HEK293 (cell line): ENCODE data around the gene ZNF106.
A peak's percentile ranks its signal among the peaks of the same experiment; 100 is the strongest.

ENCODE experiments used
- CTCF ChIA-PET: fragments of 350-600 bp; formaldehyde crosslinking; extraction: SDS; loops from one replicate; lab custom pipeline; 2021; ENCODE audit warnings: antibody characterized with exemption; lab: Yijun Ruan, JAX
- POLR2A ChIA-PET: fragments of 300-600 bp; formaldehyde crosslinking; extraction: SDS; loops from one replicate; lab custom pipeline; 2020; ENCODE audit warnings: antibody characterized with exemption, inconsistent platforms; lab: Yijun Ruan, JAX
- H3K27ac ChIP-seq: fragments of 200-500 bp; sonication (Bioruptor generic); 2 replicates; pipeline ENCODE4 v1.5.1; 2014; ENCODE audit warnings: low read depth, low read length, control low read depth, inconsistent platforms; ENCODE audit errors: extremely low read depth
- H3K36me3 ChIP-seq, 2 experiments: fragments of 200-500 bp in 1 of 2; sonication (Bioruptor generic) in 1 of 2; 1 replicate in 1 of 2; 2 replicates in 1 of 2; pipeline ENCODE4 v1.5.1; 2014 to 2017; ENCODE audit warnings: inconsistent platforms in 2 of 2, low read length in 2 of 2; ENCODE audit not compliant: control insufficient read depth in 2 of 2, insufficient read depth in 1 of 2
- H3K4me1 ChIP-seq: fragments of 200-500 bp; sonication (Bioruptor generic); 2 replicates; pipeline ENCODE4 v1.5.1; 2014; ENCODE audit warnings: mild to moderate bottlenecking, low read length, inconsistent platforms; ENCODE audit not compliant: control insufficient read depth, insufficient read depth
- H3K4me3 ChIP-seq: 2 replicates; pipeline ENCODE4 v1.5.1; 2011; ENCODE audit warnings: low read depth, mild to moderate bottlenecking, control low read depth, low read length, moderate library complexity
- H3K9me3 ChIP-seq: fragments of 200-500 bp; sonication (Bioruptor generic); 2 replicates; pipeline ENCODE4 v1.5.1; 2014; ENCODE audit warnings: low read depth, low read length, inconsistent platforms; ENCODE audit not compliant: control insufficient read depth, insufficient read depth
- HOXA7 ChIP-seq: sonication (generic); formaldehyde crosslinking; IDR thresholded peaks from 2 replicates; pipeline ENCODE4 v1.8.1; 2022; ENCODE audit warnings: missing genetic modification reagents, borderline replicate concordance
- OVOL3 ChIP-seq: fragments of 450-650 bp; formaldehyde crosslinking; IDR thresholded peaks from 2 replicates; pipeline ENCODE4 v1.5.1; 2016; ENCODE audit warnings: missing biosample characterization, missing genetic modification characterization
- REPIN1 ChIP-seq: fragments of 450-650 bp; formaldehyde crosslinking; IDR thresholded peaks from 2 replicates; pipeline ENCODE4 v1.5.1; 2017; ENCODE audit warnings: missing biosample characterization, missing genetic modification characterization, low read depth
- TRIM28 ChIP-seq: IDR thresholded peaks from 2 replicates; pipeline ENCODE4 v1.6.1; 2011; ENCODE audit warnings: low read length, control low read depth, borderline replicate concordance
- YY1 ChIP-seq: fragments of 450-650 bp; formaldehyde crosslinking; IDR thresholded peaks from 2 replicates; pipeline ENCODE4 v1.5.1; 2018; ENCODE audit warnings: missing biosample characterization, missing genetic modification characterization
- ZBTB20 ChIP-seq: fragments of 450-650 bp; formaldehyde crosslinking; IDR thresholded peaks from 2 replicates; pipeline ENCODE4 v1.5.1; 2016; ENCODE audit warnings: missing biosample characterization, missing genetic modification characterization
- ZFP3 ChIP-seq: fragments of 450-650 bp; formaldehyde crosslinking; IDR thresholded peaks from 2 replicates; pipeline ENCODE4 v1.5.1; 2016; ENCODE audit warnings: low read depth, missing biosample characterization, missing genetic modification characterization
- ZNF174 ChIP-seq: fragments of 450-650 bp; formaldehyde crosslinking; IDR thresholded peaks from 2 replicates; pipeline ENCODE4 v1.5.0; 2017; ENCODE audit warnings: missing biosample characterization, mild to moderate bottlenecking, missing genetic modification characterization
- ZNF621 ChIP-seq: fragments of 450-650 bp; formaldehyde crosslinking; IDR thresholded peaks from 2 replicates; pipeline ENCODE4 v1.5.1; 2017; ENCODE audit warnings: missing biosample characterization, missing genetic modification characterization
- ZNF654 ChIP-seq: fragments of 450-650 bp; formaldehyde crosslinking; IDR thresholded peaks from 2 replicates; pipeline ENCODE4 v1.5.1; 2016; ENCODE audit warnings: low read depth, missing biosample characterization, missing genetic modification characterization
- ZNF701 ChIP-seq: fragments of 450-650 bp; formaldehyde crosslinking; IDR thresholded peaks from 2 replicates; pipeline ENCODE4 v1.5.1; 2016; ENCODE audit warnings: missing biosample characterization, missing genetic modification characterization
- ZNF76 ChIP-seq: fragments of 450-650 bp; formaldehyde crosslinking; IDR thresholded peaks from 2 replicates; pipeline ENCODE4; 2016; ENCODE audit warnings: low read depth, missing biosample characterization, missing genetic modification characterization, borderline replicate concordance
- TF ChIP-seq, protein P1 (sequence below): fragments of 450-650 bp; formaldehyde crosslinking; IDR thresholded peaks from 2 replicates; pipeline ENCODE4 v1.5.1; 2017; ENCODE audit warnings: missing biosample characterization, missing genetic modification characterization
- TF ChIP-seq, protein P2 (sequence below): fragments of 450-650 bp; formaldehyde crosslinking; IDR thresholded peaks from 2 replicates; pipeline ENCODE4 v1.5.1; 2016; ENCODE audit warnings: missing biosample characterization, missing genetic modification characterization, low read depth
- TF ChIP-seq, protein P3 (sequence below): IDR thresholded peaks from 2 replicates; pipeline ENCODE4 v1.6.1; 2011; ENCODE audit warnings: mild to moderate bottlenecking, low read depth, low read length, borderline replicate concordance
- TF ChIP-seq, protein P4 (sequence below): fragments of 450-650 bp; formaldehyde crosslinking; IDR thresholded peaks from 2 replicates; pipeline ENCODE4 v1.5.1; 2016; ENCODE audit warnings: missing biosample characterization, missing genetic modification characterization
- TF ChIP-seq, protein P5 (sequence below): fragments of 450-650 bp; formaldehyde crosslinking; IDR thresholded peaks from 2 replicates; pipeline ENCODE4 v1.5.0; 2017; ENCODE audit warnings: missing biosample characterization, missing genetic modification characterization, borderline replicate concordance

ZNF106 gene

DNA sequence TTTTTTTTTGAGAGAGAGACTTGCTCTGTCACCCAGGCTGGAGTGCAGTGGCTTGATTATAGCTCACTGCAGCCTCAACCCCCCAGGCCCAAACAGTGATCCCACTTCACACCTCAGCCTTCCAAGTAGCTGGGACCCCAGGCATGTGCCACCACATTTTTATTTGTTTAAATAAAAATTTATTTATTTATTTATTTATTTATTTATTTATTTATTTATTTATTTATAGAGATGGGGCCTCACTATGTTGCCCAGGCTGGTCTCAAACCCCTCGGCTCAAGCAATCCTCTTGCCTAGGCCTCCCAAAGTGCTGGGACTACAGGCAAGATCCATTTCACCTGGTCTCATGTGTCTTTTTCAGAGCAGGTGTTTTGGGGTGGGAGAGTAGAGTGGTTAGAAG, 116.1 kb downstream of the ZNF106 start (continued):
- TF ChIP-seq ZFP3 (no peak), ZNF654 (tag by site-specific recombination) (peak; percentile 11; the same call in 1 of the 2 replicates), ZNF174 (tag by site-specific recombination) (no peak)
- TF ChIP-seq, protein P1, sequence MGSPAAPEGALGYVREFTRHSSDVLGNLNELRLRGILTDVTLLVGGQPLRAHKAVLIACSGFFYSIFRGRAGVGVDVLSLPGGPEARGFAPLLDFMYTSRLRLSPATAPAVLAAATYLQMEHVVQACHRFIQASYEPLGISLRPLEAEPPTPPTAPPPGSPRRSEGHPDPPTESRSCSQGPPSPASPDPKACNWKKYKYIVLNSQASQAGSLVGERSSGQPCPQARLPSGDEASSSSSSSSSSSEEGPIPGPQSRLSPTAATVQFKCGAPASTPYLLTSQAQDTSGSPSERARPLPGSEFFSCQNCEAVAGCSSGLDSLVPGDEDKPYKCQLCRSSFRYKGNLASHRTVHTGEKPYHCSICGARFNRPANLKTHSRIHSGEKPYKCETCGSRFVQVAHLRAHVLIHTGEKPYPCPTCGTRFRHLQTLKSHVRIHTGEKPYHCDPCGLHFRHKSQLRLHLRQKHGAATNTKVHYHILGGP (tag by site-specific recombination): no peak

DNA sequence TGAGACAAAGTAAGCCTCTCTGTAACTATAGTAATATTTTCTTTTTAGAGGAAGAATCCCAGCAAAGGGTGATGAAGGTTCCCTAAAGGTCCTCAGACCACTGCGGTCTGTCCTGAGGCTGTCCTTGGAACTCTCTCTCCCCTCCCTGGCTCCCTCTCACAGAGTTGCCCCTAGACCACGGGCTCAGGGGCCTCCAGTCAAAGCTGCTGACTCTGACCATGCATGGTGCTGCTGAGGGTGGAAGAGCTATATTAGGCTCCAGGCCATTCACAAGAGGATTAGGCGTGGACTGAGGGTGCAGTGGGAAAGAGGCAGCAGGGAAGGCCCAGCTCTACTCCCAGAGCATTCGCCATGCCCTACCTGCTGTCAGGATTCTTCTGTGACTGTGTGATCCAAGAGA, 117.0 kb downstream of the ZNF106 start:
- TF ChIP-seq ZNF76 (tag by site-specific recombination) (no peak), OVOL3 (tag by site-specific recombination) (no peak), REPIN1 (no peak)
- TF ChIP-seq, protein P2, sequence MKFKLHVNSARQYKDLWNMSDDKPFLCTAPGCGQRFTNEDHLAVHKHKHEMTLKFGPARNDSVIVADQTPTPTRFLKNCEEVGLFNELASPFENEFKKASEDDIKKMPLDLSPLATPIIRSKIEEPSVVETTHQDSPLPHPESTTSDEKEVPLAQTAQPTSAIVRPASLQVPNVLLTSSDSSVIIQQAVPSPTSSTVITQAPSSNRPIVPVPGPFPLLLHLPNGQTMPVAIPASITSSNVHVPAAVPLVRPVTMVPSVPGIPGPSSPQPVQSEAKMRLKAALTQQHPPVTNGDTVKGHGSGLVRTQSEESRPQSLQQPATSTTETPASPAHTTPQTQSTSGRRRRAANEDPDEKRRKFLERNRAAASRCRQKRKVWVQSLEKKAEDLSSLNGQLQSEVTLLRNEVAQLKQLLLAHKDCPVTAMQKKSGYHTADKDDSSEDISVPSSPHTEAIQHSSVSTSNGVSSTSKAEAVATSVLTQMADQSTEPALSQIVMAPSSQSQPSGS: no peak
- H3K27ac ChIP-seq: no peak overlapping the region
- CTCF ChIA-PET: interaction anchor here (1.5 kb wide), 1 partner anchor 9 kb away, joined by 5 read pairs; no protein-coding TSS in a partner anchor
- H3K9me3 ChIP-seq: no peaks in the 10 kb centered on the region
- no peak overlapping the region for H3K4me3 ChIP-seq
- POLR2A ChIA-PET: no interaction called here
- H3K36me3 ChIP-seq: no peaks in the 10 kb centered on the region
- no peaks in the 10 kb centered on the region for H3K4me1 ChIP-seq

DNA sequence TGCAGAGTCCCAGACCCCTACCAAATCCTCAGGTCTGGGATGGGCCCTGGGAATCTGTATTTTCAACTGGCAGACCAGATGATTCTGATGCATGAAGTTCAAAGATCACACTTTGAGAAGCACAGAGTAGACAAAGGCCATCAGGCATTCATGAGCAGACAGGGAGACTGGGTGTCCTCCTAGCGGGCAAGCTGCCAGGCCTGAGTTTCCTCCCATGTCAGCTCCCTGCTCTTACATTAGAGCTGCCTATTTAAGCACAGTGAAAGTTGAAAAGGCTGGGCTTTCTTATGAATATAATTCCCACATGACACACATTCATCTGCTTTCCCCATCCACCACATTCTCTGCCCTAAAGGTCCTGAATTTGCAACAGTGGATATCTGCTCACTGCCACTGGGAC, 117.7 kb downstream of the ZNF106 start:
- Histone ChIP-seq H3K4me3 (no peak overlapping the region), H3K27ac (no peak overlapping the region), H3K36me3 (no peaks in the 10 kb centered on the region), H3K9me3 (no peaks in the 10 kb centered on the region), H3K4me1 (no peaks in the 10 kb centered on the region)
- TF ChIP-seq ZNF621 (tag by site-specific recombination): no peak
- peak; percentile 41; the same call in 1 of the 2 replicates for TF ChIP-seq ZBTB20 (tag by site-specific recombination)
- CTCF ChIA-PET: no interaction called here
- POLR2A ChIA-PET: no interaction called here

DNA sequence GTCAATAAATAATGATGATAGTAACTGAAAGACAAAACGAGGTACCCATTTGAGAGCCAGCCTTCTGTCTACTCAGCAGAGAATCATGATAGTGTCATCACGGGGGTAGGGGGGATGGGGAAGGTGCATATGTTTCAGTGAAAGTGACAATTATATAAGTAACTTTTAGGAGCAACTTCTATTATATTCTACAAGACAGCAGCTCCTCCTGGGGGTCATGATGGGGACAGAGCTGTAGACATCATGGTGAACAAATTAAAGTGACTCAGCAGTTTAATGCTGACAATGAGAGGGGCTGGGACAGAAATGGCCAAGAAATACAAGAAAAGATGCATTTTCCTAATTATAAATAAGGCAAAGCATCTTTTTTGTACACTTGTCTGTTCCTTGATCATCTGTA, 119.8 kb downstream of the ZNF106 start:
- H3K4me1 ChIP-seq: no peaks in the 10 kb centered on the region
- H3K4me3 ChIP-seq: no peak overlapping the region
- ChIA-PET POLR2A (no interaction called here), CTCF (interaction anchor here (0.8 to 1.3 kb wide), 2 partner anchors 18 to 293 kb away, joined by 3 read pairs; no protein-coding TSS in a partner anchor)
- no peaks in the 10 kb centered on the region for H3K36me3 ChIP-seq
- TF ChIP-seq, protein P3, sequence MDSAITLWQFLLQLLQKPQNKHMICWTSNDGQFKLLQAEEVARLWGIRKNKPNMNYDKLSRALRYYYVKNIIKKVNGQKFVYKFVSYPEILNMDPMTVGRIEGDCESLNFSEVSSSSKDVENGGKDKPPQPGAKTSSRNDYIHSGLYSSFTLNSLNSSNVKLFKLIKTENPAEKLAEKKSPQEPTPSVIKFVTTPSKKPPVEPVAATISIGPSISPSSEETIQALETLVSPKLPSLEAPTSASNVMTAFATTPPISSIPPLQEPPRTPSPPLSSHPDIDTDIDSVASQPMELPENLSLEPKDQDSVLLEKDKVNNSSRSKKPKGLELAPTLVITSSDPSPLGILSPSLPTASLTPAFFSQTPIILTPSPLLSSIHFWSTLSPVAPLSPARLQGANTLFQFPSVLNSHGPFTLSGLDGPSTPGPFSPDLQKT: no peak
- TF ChIP-seq, protein P4, sequence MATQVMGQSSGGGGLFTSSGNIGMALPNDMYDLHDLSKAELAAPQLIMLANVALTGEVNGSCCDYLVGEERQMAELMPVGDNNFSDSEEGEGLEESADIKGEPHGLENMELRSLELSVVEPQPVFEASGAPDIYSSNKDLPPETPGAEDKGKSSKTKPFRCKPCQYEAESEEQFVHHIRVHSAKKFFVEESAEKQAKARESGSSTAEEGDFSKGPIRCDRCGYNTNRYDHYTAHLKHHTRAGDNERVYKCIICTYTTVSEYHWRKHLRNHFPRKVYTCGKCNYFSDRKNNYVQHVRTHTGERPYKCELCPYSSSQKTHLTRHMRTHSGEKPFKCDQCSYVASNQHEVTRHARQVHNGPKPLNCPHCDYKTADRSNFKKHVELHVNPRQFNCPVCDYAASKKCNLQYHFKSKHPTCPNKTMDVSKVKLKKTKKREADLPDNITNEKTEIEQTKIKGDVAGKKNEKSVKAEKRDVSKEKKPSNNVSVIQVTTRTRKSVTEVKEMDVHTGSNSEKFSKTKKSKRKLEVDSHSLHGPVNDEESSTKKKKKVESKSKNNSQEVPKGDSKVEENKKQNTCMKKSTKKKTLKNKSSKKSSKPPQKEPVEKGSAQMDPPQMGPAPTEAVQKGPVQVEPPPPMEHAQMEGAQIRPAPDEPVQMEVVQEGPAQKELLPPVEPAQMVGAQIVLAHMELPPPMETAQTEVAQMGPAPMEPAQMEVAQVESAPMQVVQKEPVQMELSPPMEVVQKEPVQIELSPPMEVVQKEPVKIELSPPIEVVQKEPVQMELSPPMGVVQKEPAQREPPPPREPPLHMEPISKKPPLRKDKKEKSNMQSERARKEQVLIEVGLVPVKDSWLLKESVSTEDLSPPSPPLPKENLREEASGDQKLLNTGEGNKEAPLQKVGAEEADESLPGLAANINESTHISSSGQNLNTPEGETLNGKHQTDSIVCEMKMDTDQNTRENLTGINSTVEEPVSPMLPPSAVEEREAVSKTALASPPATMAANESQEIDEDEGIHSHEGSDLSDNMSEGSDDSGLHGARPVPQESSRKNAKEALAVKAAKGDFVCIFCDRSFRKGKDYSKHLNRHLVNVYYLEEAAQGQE (tag by site-specific recombination): no peak
- TF ChIP-seq TRIM28 (no peak), ZNF701 (tag by site-specific recombination) (no peak), YY1 (no peak), HOXA7 (CRISPR knock-in tag) (no peak)
- TF ChIP-seq, protein P5, sequence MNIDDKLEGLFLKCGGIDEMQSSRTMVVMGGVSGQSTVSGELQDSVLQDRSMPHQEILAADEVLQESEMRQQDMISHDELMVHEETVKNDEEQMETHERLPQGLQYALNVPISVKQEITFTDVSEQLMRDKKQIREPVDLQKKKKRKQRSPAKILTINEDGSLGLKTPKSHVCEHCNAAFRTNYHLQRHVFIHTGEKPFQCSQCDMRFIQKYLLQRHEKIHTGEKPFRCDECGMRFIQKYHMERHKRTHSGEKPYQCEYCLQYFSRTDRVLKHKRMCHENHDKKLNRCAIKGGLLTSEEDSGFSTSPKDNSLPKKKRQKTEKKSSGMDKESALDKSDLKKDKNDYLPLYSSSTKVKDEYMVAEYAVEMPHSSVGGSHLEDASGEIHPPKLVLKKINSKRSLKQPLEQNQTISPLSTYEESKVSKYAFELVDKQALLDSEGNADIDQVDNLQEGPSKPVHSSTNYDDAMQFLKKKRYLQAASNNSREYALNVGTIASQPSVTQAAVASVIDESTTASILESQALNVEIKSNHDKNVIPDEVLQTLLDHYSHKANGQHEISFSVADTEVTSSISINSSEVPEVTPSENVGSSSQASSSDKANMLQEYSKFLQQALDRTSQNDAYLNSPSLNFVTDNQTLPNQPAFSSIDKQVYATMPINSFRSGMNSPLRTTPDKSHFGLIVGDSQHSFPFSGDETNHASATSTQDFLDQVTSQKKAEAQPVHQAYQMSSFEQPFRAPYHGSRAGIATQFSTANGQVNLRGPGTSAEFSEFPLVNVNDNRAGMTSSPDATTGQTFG (tag by site-specific recombination): no peak
- H3K27ac ChIP-seq: no peak overlapping the region
- no peaks in the 10 kb centered on the region for H3K9me3 ChIP-seq
